Esophagus squamous epithelium (tissue), 4 donors: ENCODE results near the gene REEP6.

ENCODE experiments used
- POLR2A ChIP-seq, 4 donors: fragments of 450-650 bp; IDR thresholded peaks; one replicate each; pipeline ENCODE4 v1.6.1; 2017; ENCODE audit warnings: antibody characterized with exemption in 4 of 4, mild to moderate bottlenecking in 4 of 4, moderate library complexity in 3 of 4
- TF ChIP-seq, protein P1 (sequence below), 6 experiments: fragments of 450-650 bp in 4 of 6; fragments of 200-600 bp in 2 of 6; sonication (generic) in 2 of 6; IDR thresholded peaks; one replicate each; pipeline ENCODE4 v1.5.1; 2016 to 2019; ENCODE audit warnings: antibody characterized with exemption in 6 of 6, mild to moderate bottlenecking in 4 of 6, moderate library complexity in 4 of 6

DNA sequence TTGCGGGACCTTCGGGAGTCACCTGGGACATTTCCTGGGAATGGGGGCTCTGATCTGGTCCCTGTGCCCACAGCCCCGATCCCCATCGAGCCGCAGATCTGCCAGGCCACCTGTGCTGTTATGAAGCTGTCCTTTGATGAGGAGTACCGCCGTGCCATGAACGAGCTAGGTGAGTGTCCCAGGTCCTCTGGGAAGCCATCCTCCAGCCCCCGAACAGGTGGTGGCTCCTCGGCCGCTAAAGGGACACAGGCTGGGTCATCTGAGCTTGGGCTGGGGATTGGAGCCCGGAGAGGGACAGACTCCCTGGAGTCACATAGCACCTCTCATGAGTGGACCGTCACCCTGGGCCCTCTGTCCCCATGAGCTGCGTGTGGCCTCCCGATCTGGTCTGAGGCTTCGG, 33.1 kb upstream of the REEP6 start:
- TF ChIP-seq, protein P1, sequence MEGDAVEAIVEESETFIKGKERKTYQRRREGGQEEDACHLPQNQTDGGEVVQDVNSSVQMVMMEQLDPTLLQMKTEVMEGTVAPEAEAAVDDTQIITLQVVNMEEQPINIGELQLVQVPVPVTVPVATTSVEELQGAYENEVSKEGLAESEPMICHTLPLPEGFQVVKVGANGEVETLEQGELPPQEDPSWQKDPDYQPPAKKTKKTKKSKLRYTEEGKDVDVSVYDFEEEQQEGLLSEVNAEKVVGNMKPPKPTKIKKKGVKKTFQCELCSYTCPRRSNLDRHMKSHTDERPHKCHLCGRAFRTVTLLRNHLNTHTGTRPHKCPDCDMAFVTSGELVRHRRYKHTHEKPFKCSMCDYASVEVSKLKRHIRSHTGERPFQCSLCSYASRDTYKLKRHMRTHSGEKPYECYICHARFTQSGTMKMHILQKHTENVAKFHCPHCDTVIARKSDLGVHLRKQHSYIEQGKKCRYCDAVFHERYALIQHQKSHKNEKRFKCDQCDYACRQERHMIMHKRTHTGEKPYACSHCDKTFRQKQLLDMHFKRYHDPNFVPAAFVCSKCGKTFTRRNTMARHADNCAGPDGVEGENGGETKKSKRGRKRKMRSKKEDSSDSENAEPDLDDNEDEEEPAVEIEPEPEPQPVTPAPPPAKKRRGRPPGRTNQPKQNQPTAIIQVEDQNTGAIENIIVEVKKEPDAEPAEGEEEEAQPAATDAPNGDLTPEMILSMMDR (IDR thresholded peaks at IDR 0.05) = no peak
- TF ChIP-seq POLR2A (IDR thresholded peaks at IDR 0.05) = no peak
